NCI-H510A (cell line): ENCODE results near the gene GP9.
"Not testable (repeated sequence)": the region's sequence is repeated elsewhere in the genome, so short reads cannot be mapped to it uniquely, and the experiment has no call there.

Experiments
- DNase-seq: peaks from one replicate; lab custom pipeline; 2025; lab: John Stamatoyannopoulos, UW

The GP9 gene

GRCh38 chr3:129050556-129051295 lies 9.9 kb upstream of the GP9 start:
- DNase-seq = no peak

GRCh38 chr3:129051871-129052340 lies 8.7 kb upstream of the GP9 start:
- DNase-seq = no peak

- DNase-seq = no peak
Observed at GRCh38 chr3:129052675-129053074, 7.9 kb upstream of the GP9 start.

GRCh38 chr3:129054605-129055104 lies 5.9 kb upstream of the GP9 start:
- no peak for DNase-seq

- DNase-seq = no peak
Observed at GRCh38 chr3:129056451-129057173, 4.0 kb upstream of the GP9 start.

GRCh38 chr3:129057249-129057648 lies 3.3 kb upstream of the GP9 start:
- no peak for DNase-seq

- DNase-seq = peak; percentile 25
Observed at GRCh38 chr3:129058441-129059200, 2.0 kb upstream of the GP9 start.

GRCh38 chr3:129059311-129059958 lies 1.1 kb upstream of the GP9 start:
- no peak for DNase-seq

GRCh38 chr3:129061023-129061887 lies 676 bp downstream of the GP9 start:
- no peak for DNase-seq

- DNase-seq = no peak
Observed at GRCh38 chr3:129061888-129062834, 1.6 kb downstream of the GP9 start.

GRCh38 chr3:129063091-129063640 lies 2.6 kb downstream of the GP9 start:
- DNase-seq = no peak

- peak; percentile 52 for DNase-seq
Observed at GRCh38 chr3:129063841-129064482, 3.4 kb downstream of the GP9 start.

GRCh38 chr3:129065016-129065719 lies 4.6 kb downstream of the GP9 start:
- DNase-seq = no peak

- DNase-seq = no peak
Observed at GRCh38 chr3:129065720-129066073, 5.1 kb downstream of the GP9 start.

- not testable (repeated sequence) for DNase-seq
Observed at GRCh38 chr3:129067719-129068118, 7.1 kb downstream of the GP9 start.

- no peak for DNase-seq
Observed at GRCh38 chr3:129068291-129068886, 7.8 kb downstream of the GP9 start.

- not testable (repeated sequence) for DNase-seq
Observed at GRCh38 chr3:129069313-129070085, 8.9 kb downstream of the GP9 start.
